CD14-positive monocyte (primary cell): ENCODE results near the gene SMYD3. TPM values are rescaled to one million over a fixed set of nuclear protein-coding genes. Genes with fewer than 3 reads are reported as not detected.

Experiments
- DNase-seq, 3 donors: peaks; one replicate each; pipeline ENCODE4 v3.0.0-alpha.2; 2011 to 2022
- H2AFZ ChIP-seq: 2 replicates; pipeline ENCODE4 v1.6.0; 2012; ENCODE audit warnings: mild to moderate bottlenecking, low read depth, low read length, inconsistent platforms; ENCODE audit not compliant: insufficient read depth, poor library complexity, severe bottlenecking
- H3K27ac ChIP-seq, 2 donors: 1 replicate in 1 of 2; 2 replicates in 1 of 2; pipeline ENCODE4 v1.5.1; 2012 to 2013; ENCODE audit warnings: low read length in 2 of 2, control low read depth in 1 of 2, inconsistent platforms in 1 of 2, low read depth in 1 of 2, mild to moderate bottlenecking in 1 of 2
- H3K27me3 ChIP-seq, 2 donors: one replicate each; pipeline versions ENCODE4 v1.6.0 to v1.6.1; 2011 to 2013; ENCODE audit warnings: low read length in 2 of 2; ENCODE audit not compliant: control insufficient read depth in 2 of 2, insufficient read depth in 2 of 2
- H3K36me3 ChIP-seq, 2 donors: replicated peaks in 1 of 2; 1 replicate in 1 of 2; 2 replicates in 1 of 2; pipeline versions ENCODE4 v1.5.1 to v1.6.1; 2012 to 2013; ENCODE audit warnings: low read length in 2 of 2, control low read depth in 1 of 2, inconsistent platforms in 1 of 2, mild to moderate bottlenecking in 1 of 2; ENCODE audit not compliant: insufficient read depth in 2 of 2, control insufficient read depth in 1 of 2
- H3K4me1 ChIP-seq, 2 donors: 1 replicate in 1 of 2; 2 replicates in 1 of 2; pipeline versions ENCODE4 v1.5.1 to v1.6.1; 2012 to 2013; ENCODE audit warnings: low read length in 2 of 2, control low read depth in 1 of 2, inconsistent platforms in 1 of 2, mild to moderate bottlenecking in 1 of 2, moderate library complexity in 1 of 2; ENCODE audit not compliant: insufficient read depth in 2 of 2, control insufficient read depth in 1 of 2
- H3K4me2 ChIP-seq: replicated peaks from 2 replicates; pipeline ENCODE3; 2012; ENCODE audit warnings: low read length, moderate library complexity, mild to moderate bottlenecking; ENCODE audit not compliant: poor library complexity, severe bottlenecking; ENCODE audit errors: extremely low read depth
- H3K4me3 ChIP-seq, 3 experiments: fragments of 200-600 bp in 1 of 3; sonication (generic) in 1 of 3; replicated peaks in 1 of 3; 1 replicate in 2 of 3; 2 replicates in 1 of 3; pipeline ENCODE4 v1.5.1; 2011 to 2013; ENCODE audit warnings: low read length in 3 of 3, mild to moderate bottlenecking in 3 of 3, control low read depth in 2 of 3, low read depth in 2 of 3, inconsistent platforms in 1 of 3, moderate library complexity in 1 of 3
- H3K79me2 ChIP-seq: 2 replicates; pipeline ENCODE4 v1.6.0; 2012; ENCODE audit warnings: mild to moderate bottlenecking, control low read depth, inconsistent platforms, low read length, moderate library complexity; ENCODE audit not compliant: insufficient read depth
- H3K9ac ChIP-seq: 2 replicates; pipeline ENCODE4 v1.6.0; 2017; ENCODE audit warnings: low read length, mild to moderate bottlenecking; ENCODE audit not compliant: insufficient read depth, poor library complexity, severe bottlenecking
- H3K9me3 ChIP-seq, 2 donors: replicated peaks in 1 of 2; 1 replicate in 1 of 2; 2 replicates in 1 of 2; pipeline versions ENCODE4 v1.5.1 to v1.6.1; 2012 to 2013; ENCODE audit warnings: low read length in 2 of 2, control low read depth in 1 of 2; ENCODE audit not compliant: control insufficient read depth in 1 of 2, insufficient read depth in 1 of 2
- H4K20me1 ChIP-seq: 2 replicates; pipeline ENCODE4 v1.6.0; 2012; ENCODE audit warnings: mild to moderate bottlenecking, low read length, control low read depth, moderate library complexity; ENCODE audit not compliant: insufficient read depth
- H3K27ac Mint-ChIP-seq, 7 donors: one replicate each; pipeline ENCODE4 v1.8.0; 2020; ENCODE audit warnings: mild to moderate bottlenecking in 7 of 7, mixed read lengths in 7 of 7, moderate library complexity in 6 of 7, inconsistent platforms in 2 of 7
- H3K27me3 Mint-ChIP-seq, 3 donors: one replicate each; pipeline ENCODE4 v1.8.0; 2021 to 2022; ENCODE audit warnings: low read depth in 3 of 3, mild to moderate bottlenecking in 3 of 3, mixed read lengths in 3 of 3, moderate library complexity in 3 of 3, inconsistent platforms in 1 of 3
- H3K36me3 Mint-ChIP-seq, 2 donors: one replicate each; pipeline ENCODE4 v1.8.0; 2020; ENCODE audit warnings: mixed read lengths in 2 of 2, inconsistent platforms in 1 of 2, mild to moderate bottlenecking in 1 of 2
- H3K4me1 Mint-ChIP-seq: one replicate; pipeline ENCODE4 v1.8.0; 2020; ENCODE audit warnings: mild to moderate bottlenecking, mixed read lengths
- H3K4me3 Mint-ChIP-seq, 2 donors: one replicate each; pipeline ENCODE4 v1.8.0; 2020; ENCODE audit warnings: mild to moderate bottlenecking in 2 of 2, mixed read lengths in 2 of 2, moderate library complexity in 1 of 2
- H3K9me3 Mint-ChIP-seq, 7 donors: one replicate each; pipeline ENCODE4 v1.8.0; 2020 to 2022; ENCODE audit warnings: mixed read lengths in 7 of 7, mild to moderate bottlenecking in 6 of 7, moderate library complexity in 6 of 7, inconsistent platforms in 2 of 7
- WGBS: methylation state at CpG from one replicate; pipeline ENCODE4 v1.1.5; 2013; ENCODE audit warnings: missing lambda C conversion rate; ENCODE audit not compliant: insufficient coverage; 5-methylcytosine and 5-hydroxymethylcytosine counted together
- intact Hi-C, 2 donors: fragments of 100-400 bp; cut with micrococcal nuclease; formaldehyde crosslinking; loops; one replicate each; pipeline versions ENCODE4 v1.15.0 to v1.15.1; 2023
- polyA plus RNA-seq, 3 donors: library from polyadenylated mRNA; depleted of rRNA in 1 of 3; unstranded in 2 of 3; stranded (reverse) in 1 of 3; fragments of 300-500 nt in 2 of 3; fragments of >200 nt in 1 of 3; fragmentation: Illumina TruSeq in 2 of 3; gene quantifications; 1 replicate in 2 of 3; 2 replicates in 1 of 3; pipeline ENCODE4 v1.2.3, GENCODE V29; 2012 to 2021
- TF ChIP-seq, protein P1 (sequence below): fragments of 200-600 bp; IDR thresholded peaks from one replicate; pipeline ENCODE4 v1.8.0; 2022; ENCODE audit warnings: antibody characterized with exemption, mild to moderate bottlenecking

SMYD3 gene
- polyA plus RNA-seq, 3 donors: 2.7 to 8.4 (median 4.0) TPM

DNA sequence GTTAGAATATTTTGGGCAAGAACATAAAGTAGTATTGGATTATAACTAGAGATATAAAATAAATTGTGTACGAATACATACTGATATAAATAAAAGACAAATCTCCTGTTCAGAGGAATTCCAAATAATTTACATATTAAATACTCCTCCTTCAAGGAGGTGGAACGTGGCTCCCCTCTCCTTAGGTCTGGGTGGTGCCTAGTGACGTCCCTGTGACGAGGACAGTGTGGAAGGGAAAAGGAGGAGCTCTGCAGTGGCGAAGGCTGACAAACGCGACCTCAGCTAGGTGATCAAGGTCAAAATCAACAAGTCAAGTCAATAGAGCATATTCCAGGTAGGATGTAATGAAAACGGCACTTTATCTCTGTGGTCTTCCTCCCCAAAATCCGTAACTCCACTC, 310.0 kb downstream of the SMYD3 start:
- Histone ChIP-seq H2AFZ (no peak overlapping the region), H3K4me1 (no peaks in the 10 kb centered on the region), H3K36me3 (no peaks in the 10 kb centered on the region), H4K20me1 (no peaks in the 10 kb centered on the region), H3K79me2 (no peaks in the 10 kb centered on the region), H3K27ac (no peak overlapping the region), H3K9ac (no peak overlapping the region), H3K4me2 (no peak overlapping the region), H3K9me3 (no peaks in the 10 kb centered on the region), H3K27me3 (no peaks in the 10 kb centered on the region), H3K4me3 (no peak overlapping the region)
- Mint-ChIP-seq H3K9me3 (peaks cover 0 to 2% (median 0%) of the 10 kb centered on the region in 7 donors), H3K27me3 (no peaks in the 10 kb centered on the region), H3K36me3 (peaks cover 0 to 3% of the 10 kb centered on the region in 2 donors), H3K4me3 (no peak overlapping the region), H3K4me1 (no peaks in the 10 kb centered on the region), H3K27ac (no peak overlapping the region)
- DNase-seq: no peak
- intact Hi-C loops: no loop called here
- TF ChIP-seq, protein P1, sequence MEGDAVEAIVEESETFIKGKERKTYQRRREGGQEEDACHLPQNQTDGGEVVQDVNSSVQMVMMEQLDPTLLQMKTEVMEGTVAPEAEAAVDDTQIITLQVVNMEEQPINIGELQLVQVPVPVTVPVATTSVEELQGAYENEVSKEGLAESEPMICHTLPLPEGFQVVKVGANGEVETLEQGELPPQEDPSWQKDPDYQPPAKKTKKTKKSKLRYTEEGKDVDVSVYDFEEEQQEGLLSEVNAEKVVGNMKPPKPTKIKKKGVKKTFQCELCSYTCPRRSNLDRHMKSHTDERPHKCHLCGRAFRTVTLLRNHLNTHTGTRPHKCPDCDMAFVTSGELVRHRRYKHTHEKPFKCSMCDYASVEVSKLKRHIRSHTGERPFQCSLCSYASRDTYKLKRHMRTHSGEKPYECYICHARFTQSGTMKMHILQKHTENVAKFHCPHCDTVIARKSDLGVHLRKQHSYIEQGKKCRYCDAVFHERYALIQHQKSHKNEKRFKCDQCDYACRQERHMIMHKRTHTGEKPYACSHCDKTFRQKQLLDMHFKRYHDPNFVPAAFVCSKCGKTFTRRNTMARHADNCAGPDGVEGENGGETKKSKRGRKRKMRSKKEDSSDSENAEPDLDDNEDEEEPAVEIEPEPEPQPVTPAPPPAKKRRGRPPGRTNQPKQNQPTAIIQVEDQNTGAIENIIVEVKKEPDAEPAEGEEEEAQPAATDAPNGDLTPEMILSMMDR: no peak
- 100% methylated on average over 1 of the region's 9 CpGs for WGBS

GRCh38 chr1:246195296-246195695, 311.8 kb downstream of the SMYD3 start:
- no peaks in the 10 kb centered on the region for H3K9me3 ChIP-seq
- H3K36me3 ChIP-seq: no peaks in the 10 kb centered on the region
- Mint-ChIP-seq H3K4me1 (no peaks in the 10 kb centered on the region), H3K4me3 (no peak overlapping the region), H3K9me3 (peaks cover 0 to 2% (median 0%) of the 10 kb centered on the region in 7 donors), H3K27me3 (no peaks in the 10 kb centered on the region), H3K36me3 (peaks cover 0 to 3% of the 10 kb centered on the region in 2 donors), H3K27ac (no peak overlapping the region)
- no peak overlapping the region for H3K9ac ChIP-seq
- DNase-seq: no peak
- no peaks in the 10 kb centered on the region for H3K4me1 ChIP-seq
- intact Hi-C loops: no loop called here
- no peaks in the 10 kb centered on the region for H4K20me1 ChIP-seq
- no peak overlapping the region for H3K27ac ChIP-seq
- no peaks in the 10 kb centered on the region for H3K79me2 ChIP-seq
- TF ChIP-seq, protein P1: no peak
- WGBS: no CpG with 5 or more reads among the region's 7 CpGs
- H3K4me2 ChIP-seq: no peak overlapping the region
- H3K27me3 ChIP-seq: no peaks in the 10 kb centered on the region
- no peak overlapping the region for H3K4me3 ChIP-seq
- H2AFZ ChIP-seq: no peak overlapping the region
